Fibroblast of upper back skin (primary cell): ENCODE data around the gene COPS3.

Experiments
- DNase-seq: peaks from one replicate; pipeline ENCODE4 v3.0.0-alpha.2; 2013

COPS3 gene

DNA sequence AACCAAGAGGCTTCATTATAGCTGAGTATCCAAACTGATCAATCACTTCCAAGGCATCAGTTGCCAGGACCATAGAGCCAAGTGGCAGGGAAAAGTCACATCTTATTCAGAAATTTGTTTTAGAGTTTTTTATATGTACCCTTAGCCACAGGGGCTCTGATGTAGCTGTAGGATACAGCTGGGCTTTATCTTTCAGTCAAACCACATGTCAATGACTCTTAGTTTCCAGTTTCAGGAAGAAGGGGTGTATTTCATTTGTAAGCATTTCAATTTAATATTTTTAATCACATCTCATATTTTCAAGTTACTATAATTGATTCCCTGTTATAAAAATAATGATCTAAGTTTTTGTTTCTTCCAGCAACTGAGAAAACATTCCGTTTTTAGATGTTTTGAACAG is 41.2 kb downstream of the COPS3 start:
- DNase-seq = no peak

DNA sequence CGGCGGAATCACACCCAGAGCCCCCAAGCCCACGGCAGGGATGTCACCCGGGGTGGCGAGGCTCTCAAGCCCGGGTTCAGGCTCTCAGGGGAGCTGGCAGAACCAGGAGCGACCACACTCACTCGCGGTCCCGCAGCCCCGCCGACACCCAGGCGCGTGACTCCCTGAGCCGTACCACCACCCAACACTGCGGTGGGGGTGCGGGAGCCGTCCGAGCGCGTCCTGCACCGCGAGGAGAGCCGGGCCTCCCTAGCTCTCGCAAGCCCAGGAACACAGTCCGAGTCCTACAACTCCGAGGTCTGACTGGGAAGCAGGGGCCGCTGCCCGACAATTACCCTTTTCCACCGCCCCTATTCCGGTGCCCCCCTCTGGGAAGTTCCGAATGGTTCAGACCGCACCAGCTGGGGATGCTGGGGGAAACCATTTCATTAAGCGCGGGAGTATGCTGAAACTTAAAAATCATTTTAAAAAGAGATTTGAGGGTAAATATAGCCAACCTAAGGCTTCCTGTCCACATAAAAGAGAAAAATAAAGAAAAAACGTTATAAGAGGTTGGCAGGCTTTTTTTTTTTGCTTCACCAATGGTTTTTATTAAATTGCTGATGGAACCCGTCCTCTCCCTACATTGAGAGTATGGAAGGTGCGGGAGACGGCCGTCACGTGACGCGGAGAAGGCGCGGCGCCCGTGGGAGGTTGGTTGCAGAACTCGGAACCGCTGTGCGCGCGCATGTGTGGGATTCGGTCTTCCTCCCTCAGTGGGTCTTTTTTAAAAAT is 43.8 kb downstream of the COPS3 start, which contains the start of gene FLCN:
Gene FLCN, minus strand, starts transcription at position 143 of the 774 bp plus-strand sequence. CDS start 9,031 bp downstream, outside the sequence.
- DNase-seq = peak; percentile 85

DNA sequence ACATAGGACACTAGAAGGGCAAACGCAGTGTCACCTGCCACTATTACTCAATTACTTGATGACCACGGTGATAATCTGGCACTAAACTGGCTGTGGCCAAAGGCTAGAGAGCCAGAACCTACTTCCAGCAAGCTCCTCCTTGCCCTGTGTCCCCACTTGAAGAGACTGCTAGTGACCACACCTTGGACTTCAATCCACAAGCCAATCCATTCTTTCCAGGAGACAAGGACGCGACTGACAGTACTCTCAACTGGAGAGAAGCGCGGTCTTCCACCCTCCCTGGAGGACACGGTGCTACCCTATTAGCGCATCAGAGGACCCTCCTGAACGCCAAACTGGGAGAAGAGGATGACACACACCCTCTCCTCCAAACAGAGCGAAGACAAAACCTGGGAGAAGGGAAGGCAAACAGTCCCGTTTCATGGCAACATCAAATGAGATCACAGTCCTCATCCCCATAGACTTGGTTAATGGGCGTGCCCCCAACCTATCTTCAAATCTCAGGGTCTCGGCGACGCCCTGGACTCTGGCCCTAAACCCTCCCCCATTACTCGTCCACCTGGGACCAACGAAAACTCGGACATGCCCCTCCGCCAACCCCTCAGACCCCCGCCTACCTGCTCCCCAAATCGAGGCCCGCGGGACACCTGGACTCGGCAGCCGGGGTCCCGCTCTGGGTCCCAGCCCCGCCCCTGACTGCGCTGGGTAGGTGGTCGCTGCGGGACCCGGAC is 44.6 kb downstream of the COPS3 start:
- peak; percentile 21 for DNase-seq

DNA sequence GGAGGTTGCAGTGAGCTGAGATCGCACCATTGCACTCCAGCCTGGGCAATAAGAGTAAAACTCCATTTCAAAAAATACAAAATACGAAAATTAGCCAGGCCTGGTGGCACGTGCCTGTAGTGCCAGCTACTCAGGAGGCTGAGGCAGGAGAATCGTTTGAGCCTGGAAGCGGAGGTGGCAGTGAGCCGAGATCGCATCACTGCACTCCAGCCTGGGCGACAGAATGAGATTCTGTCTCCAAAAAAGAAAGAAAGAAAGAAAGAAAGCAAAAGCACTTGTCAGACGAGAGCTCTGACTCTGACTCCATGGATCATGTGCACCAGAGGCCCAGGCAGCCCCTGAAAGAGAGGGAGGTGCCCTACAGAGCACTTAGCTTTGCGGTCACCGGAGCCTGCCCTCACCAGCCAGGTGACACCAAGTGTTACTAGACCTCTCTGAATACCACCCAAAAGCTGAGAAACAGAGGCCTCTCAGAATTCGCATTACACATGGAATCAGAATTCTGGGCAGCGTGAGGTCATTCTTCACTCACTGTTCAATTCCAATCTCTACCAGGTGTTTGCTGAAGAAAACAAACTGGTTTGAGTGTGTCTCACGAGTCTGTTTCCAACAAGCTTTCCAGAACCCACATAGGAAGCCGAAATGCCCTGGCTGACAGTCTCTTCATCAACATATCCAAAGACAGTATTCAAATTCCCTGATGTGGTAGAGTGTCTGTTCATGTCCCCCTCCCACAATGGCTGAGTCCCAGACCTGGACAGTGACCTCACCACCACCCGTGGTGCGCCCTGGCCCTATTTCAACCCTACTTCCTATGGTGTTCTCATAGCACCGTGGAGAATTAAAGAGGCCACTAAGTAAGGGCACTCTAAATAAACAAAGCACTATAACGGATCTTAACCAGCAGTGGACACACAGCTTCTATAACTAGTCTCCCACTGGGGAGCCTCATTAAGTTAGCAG is 45.6 kb downstream of the COPS3 start:
- peak; percentile 20 for DNase-seq

DNA sequence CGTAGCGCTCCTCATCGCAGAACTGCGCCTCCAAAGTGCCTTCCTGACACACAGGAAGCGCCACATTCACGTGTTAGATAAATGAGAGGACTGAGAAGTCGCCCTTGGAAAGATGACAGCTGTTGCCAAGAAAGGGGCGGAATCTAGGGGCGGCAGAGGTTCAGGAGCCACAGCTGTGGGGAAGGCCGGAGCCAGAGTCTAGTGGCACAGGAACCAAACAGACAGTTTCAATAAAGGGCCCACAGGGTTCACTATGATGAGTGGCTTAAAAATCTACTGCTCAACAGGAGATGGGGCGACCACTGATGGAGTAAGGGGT is 48.8 kb downstream of the COPS3 start:
- no peak for DNase-seq

DNA sequence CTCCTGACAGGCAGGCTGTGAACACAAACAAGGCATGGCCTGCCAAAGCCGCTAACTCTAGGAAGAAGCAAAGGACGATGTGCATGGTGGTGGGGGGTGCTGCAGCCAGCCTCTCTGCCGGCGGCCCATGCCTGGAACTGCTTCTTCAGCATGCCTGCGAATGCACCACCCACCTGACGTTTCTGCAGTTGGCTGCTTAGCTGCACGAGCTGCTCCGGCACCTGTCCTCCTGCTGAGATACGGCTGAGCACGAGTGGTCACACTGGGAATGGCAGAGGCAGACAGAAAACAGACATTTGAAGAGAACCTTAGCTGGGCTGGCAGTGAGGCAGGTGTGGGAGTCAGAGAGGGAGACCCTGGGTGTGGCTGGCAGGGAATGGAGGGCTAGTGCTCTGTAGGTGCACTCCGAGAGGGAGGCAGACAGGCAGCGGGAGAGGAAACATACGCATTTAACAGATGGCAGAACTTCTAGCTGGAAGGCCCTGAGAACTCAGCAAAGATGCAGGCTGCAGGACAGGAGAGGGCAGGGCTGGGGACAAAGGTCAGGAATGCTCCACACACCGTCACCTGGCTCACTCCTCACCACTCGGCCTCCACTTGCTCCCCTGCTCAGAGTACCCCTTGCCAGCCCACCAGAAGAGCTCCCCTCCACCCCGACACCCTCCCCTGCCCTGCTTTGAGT is 49.3 kb downstream of the COPS3 start:
- no peak for DNase-seq

DNA sequence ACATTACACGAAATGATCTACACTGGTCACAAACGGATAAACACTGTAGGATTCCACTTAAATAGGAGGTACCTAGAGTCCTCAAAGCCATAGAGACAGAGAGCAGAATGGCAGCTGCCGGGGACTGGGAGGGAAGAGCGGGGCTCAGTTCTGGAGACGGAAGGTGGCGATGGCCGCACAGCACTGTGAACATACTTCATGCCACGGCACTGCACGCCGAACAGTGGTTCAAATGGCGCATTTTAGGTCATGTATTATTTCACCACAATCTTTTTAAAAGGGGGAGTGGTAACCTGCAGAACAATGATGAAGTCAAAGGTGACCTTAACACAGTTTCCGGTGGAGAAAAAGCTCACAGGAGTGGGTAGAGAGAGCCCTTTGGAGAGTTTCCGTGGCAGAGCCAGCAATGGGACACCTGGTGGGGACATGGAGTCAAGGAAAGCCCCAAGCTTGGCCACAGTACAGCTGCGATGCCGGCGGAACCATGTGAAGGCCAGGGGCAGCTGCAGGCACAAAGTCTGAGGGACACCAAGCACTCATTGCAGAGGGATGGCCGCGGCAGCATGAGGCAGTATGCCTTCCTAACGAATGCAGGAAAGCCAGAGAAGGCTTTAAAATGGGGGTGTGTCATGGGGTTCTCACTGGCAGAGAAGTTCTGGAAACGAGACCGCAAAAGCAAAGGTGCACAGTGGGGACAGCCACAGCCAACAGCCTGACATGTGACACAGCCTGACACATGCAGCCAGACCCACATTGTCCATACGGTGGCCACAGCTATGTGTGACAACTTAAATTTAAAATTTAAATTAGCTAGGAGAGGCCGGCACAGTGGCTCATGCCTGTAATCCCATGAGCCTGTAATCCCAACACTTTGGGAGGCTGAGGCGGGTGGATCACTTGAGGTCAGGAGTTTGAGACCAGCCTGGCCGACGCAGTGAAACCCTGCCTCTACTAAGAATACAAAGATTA is 51.3 kb downstream of the COPS3 start:
- no peak for DNase-seq

DNA sequence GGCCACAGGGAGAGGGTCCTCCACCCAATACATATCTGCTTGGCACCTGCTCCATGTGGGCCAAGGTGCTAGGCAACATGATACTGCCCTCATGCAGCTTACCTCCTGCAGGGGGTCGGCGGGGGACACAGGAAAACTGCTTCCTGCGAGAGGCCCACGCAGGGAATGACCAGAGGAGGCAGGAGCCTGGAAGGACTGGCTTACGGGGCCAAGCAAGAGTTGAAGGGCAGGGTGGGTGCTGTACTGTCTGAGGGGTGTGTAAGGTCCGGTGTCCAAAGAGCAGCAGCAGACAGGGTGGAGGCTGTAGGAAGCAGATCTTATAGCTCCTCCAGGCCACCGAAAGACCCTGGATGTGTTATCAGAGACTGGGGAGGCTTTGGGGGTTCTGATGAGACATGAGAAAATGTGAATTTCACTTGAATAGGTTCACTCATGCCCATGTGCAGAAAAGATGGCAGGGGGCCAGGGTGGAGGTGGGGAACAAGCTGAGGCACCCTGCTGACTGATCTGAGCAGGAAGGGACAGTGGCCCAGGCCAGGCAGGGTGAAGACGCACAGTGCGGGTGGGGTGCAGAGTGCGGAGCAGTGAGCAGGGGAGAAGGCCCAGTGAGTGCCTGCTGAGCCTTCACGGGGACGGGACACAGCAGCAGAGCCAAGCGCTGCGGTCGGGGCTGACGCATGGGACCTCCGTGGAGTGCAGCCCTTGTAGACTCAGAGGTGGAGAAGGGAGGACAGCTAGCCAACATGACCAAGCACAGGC is 52.3 kb downstream of the COPS3 start:
- DNase-seq = no peak

DNA sequence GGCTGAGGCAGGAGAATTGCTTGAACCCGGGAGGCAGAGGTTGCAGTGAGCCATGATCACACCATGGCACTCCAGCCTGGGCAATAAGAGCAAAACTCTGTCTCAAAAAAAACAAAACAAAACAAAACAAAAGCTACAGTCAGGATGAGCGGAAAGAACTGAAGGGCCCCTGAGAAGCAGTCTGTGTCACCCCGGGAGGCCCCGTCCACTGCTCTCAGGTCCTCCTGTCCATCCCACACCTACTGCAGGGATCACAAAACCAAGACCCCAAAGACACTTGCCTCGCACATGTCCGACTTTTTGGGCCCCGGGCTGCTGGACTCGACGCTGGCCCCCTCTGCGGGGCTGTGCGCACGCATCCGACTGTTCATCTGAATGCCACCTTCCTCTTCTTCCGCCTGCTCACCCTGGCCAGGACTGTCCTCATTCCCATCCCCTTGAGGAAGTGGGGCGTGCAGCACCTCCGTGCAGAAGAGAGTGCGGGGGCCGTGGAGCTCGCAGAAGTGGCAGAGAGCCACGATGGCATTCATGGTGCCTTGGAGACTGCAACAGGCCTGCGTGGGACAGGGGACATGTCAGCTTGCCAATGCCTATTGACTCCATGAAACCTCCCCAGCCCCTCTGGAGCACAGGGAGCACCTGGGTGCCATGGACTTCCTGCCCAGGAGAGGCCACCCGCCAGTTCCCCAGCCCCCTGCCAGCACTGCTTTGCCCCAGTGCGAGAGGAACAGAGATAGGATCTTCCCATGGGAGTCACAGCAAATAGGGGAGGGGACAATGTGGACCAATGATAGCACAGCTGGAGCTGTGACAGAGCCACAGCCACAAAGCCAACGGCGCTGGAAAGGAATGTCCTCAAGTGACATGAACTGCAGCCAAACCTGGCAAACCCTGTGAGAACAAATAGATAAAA is 53.2 kb downstream of the COPS3 start:
- no peak for DNase-seq

DNA sequence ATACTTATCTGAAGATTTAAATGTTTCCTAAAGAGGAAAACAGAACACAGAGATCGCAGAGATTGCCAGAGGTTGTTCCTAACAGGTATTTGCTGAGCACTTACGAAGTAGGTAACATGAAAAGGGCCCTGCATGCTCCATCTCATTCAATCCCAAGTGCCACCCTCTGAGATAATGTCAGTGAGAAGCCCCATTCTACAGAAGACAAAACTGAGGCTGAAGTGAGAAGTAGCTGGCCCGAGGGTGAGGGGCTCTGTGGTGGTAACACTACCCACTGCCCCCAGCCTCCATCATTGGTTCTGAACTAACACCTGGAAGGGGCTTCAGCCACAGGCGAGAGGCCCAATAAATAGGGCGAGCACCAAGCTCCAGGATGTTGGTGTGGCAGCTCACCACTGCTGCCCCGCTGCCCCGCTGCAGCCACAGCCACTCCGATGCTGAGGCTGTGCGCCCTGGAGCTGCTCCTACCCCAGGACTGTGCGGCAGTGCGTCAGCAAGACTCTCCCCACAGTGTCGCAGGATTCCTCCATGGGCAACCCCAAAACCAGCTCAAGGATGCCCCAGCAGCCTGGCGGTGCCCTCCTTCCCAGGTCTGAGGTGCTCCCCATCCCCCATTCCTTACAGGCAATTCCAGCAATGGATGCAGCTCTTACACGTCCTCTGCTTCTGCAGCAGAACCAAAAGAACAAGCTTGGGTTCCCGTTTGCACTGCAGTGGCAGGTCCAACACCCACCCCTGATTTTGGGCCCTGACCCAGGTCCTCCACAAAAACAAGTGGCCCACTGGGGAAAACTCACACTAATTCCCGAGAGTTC is 54.4 kb downstream of the COPS3 start:
- no peak for DNase-seq

DNA sequence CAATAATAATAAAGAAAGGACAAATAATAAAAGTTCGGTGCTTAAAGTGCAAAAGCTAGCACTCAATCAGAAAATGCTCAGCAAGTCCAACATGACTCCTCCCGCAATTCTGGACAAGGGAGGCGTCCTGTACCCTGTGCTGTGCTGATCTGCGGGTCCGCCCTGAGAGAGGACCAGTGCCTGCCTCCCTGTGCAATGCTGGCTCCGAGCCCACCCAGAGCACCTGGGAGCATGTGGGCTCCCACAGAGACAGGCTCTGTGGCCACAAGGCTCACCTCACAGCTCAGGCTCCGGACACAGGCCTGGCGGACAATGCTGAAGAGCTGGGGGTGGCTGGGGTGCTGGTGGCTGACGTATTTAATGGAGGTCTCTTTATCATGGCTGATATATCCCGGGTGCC is 55.1 kb downstream of the COPS3 start:
- no peak for DNase-seq

DNA sequence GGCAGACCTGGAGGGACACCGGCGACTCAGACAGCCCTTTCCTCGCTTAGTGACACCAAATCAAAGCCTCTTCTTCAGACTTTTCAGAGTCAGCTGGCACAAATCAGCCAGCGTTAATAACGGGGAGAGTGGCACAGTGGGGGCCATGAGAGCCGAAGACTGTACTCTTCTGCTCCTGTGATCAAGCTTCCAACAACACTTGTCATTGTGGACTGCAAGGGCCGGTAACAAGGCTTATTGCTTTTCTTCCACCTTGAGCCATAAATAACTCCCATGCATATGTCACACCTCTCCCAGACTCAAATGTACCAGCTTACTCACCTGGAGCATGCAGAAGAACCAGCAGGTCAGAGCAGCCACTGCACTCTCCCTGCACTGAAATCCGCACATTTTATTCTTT is 56.9 kb downstream of the COPS3 start:
- no peak for DNase-seq

DNA sequence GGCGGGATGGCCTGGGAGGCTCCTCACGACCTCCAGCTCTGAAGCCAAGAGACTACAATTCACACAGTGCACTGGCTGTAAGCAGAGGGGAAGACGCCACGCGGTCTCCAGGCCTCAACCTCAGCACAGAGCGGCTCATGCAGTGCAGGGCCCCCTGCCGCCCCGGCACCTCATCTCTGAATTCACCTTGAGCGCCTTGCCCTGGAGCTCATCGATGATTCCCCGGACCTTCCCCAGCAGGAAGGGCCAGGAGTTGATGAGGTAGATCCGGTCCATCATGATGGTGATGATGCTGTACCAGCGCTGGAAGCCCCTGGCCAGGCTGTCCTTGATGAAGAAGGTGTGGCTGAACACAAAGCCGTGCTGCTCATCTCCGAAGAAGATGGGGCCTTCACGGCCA is 57.3 kb downstream of the COPS3 start:
- DNase-seq = no peak

DNA sequence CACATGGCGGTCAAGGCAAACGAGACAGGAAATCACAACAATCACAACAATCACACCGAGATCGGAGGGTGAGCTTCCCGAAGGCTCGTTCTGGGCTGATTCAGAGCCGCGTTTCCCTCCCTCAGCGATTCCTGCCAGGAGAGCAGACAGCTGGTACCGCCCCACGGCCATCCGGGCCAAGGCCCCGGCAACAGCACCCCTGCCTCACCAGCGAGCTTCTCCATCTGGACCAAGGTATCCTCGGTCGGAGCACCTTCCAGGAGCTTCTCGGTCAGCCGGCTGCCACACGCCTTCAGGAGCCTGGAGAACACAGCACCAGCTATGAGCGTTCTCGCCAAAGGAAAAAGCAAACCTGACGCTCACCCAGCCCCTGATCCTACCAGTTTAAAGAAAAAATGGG is 59.7 kb downstream of the COPS3 start:
- DNase-seq = no peak

DNA sequence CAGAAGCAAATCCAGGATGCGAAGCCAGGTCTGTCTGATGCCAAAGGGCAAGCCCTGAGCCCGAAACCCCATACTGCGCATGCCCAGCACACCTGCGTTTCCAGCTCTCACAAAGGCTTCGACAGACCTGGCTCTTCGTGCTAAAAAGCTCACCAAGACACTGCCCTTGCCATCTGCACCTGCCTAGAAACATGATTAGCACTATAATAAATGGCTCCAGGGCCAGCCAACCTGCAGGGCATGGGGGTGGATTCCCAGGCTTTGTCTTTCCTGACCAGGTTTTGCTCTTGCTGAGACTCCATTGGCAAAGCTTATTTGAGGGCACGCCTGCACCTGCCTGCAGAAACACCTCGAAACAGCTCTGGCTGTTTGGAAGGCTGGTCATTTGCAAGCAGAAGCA is 60.5 kb downstream of the COPS3 start:
- no peak for DNase-seq

DNA sequence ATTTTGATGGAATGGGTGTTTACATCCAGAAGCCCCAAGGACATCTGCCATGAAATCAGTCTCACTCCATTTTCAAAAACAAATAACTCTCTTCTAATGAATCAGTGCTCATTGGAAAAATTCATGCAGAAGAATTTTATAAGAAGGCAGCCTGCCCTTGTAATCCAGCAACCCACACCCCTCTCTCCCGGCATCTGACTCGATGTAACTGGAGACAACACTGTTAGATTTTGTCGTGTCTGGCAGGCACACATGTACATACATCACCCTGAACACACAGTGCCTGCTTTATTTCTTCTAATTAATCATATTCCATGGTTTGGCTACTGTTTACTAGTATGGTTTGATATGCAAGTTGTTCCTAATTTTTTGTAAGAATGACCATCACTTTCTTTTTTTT is 63.1 kb downstream of the COPS3 start:
- DNase-seq = no peak

DNA sequence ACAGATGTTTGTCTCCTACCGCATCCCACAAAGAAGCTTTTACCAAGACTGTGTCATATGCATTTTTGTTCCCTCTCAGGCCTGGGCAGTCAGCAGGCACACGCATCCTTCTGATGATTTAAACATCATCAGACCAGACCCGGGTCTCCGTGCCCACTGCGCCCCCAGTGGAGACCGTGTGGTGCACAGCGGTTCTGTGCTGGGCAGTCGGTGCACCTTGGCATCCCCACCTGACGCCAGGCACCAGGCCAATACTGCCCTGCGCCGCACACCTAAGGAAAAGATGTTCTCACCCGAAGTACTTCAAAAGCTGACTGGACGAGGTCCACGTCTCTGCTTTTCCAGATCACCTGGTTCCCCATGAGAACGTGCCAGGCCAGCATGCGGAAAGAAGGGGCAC is 64.3 kb downstream of the COPS3 start:
- DNase-seq = no peak

DNA sequence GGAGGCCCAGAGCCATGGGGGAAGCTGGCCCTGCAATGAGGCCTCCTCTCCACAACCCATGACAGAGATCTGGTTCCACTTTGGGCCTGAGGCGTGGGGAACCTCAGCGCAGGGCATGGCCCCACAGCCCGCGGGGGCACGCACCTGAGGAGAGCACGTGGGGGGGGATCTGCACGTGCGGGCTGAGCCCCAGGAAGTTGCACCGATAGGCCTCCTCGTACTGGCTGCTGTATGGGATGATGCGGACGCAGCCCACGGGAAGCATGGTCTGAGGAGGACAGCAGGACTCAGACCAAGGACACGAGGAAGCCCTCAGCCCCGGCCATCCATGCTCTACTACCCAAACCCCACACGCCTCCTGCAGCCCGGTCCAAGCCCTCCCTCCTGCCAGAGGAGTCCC is 64.8 kb downstream of the COPS3 start:
- DNase-seq = no peak

DNA sequence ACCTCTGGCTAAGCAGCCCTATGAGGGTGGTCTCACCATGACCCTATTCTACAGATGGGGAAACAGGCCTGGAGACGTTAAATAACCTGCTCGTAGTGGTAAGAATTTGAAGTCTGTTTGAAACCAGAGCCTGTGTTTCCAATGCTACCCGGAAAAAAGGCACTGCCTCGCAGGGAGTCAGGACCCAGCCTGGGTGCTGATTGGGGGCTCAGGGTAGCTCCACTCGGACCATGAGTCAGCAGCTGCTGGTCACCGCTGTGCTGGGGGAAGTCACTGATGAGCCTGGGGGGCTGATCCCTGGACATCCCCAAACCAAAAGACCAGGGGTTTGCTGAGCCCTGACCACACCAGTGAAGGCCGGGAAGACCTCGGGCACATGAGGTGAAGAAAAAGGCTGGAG is 65.5 kb downstream of the COPS3 start:
- no peak for DNase-seq
